Left ventricle myocardium inferior (tissue), 1 donor: Measurements from ENCODE around the gene LDB2. TPM values are rescaled to one million over a fixed set of nuclear protein-coding genes. Genes with fewer than 3 reads are reported as not detected.

Experiments
- DNase-seq: peaks from one replicate; pipeline ENCODE4 v3.0.0-alpha.2; 2020
- H3K27ac ChIP-seq: fragments of 200-600 bp; replicated peaks from 2 replicates; pipeline ENCODE4 v1.8.0; 2021
- H3K27me3 ChIP-seq: fragments of 200-600 bp; 2 replicates; pipeline ENCODE4 v1.8.0; 2021; ENCODE audit warnings: low read depth
- H3K36me3 ChIP-seq: fragments of 200-600 bp; 2 replicates; pipeline ENCODE4 v1.8.0; 2021
- H3K4me1 ChIP-seq: fragments of 200-600 bp; 2 replicates; pipeline ENCODE4 v1.8.0; 2021
- H3K4me3 ChIP-seq: fragments of 200-600 bp; 2 replicates; pipeline ENCODE4 v1.8.0; 2021; ENCODE audit warnings: mild to moderate bottlenecking, moderate library complexity
- H3K9me3 ChIP-seq: fragments of 200-600 bp; replicated peaks from 2 replicates; pipeline ENCODE4 v1.8.0; 2021
- CTCF ChIP-seq: fragments of 200-600 bp; IDR thresholded peaks from 2 replicates; pipeline ENCODE4 v1.8.0; 2021; ENCODE audit warnings: antibody characterized with exemption, mild to moderate bottlenecking, borderline replicate concordance
- intact Hi-C: fragments of 100-400 bp; cut with micrococcal nuclease; formaldehyde crosslinking; loops from one replicate; pipeline ENCODE4 v1.11.0; 2022
- total RNA-seq: library from RNA; stranded (reverse); fragmentation: NEBNext Ultra II Directional; extraction: Animal tissue kit (Norgen Biotek cat#: 25700); gene quantifications from one replicate; pipeline ENCODE4 v1.2.1, GENCODE V29; 2021
- donor health status: DM: no; HTN: yes; CAD: no; lungs with severe emphysema.

LDB2 gene
- total RNA-seq, 1 donor from 2014 or later: 29.6 TPM

GRCh38 chr4:16505267-16505666 lies 393.2 kb downstream of the LDB2 start:
- peaks cover 72% of the 10 kb centered on the region for H3K36me3 ChIP-seq
- no peak for TF ChIP-seq CTCF
- H3K4me3 ChIP-seq: no peak overlapping the region
- no peaks in the 10 kb centered on the region for H3K4me1 ChIP-seq
- H3K27me3 ChIP-seq: no peaks in the 10 kb centered on the region
- intact Hi-C loops: no loop called here
- peaks cover 26% of the 10 kb centered on the region for H3K9me3 ChIP-seq
- no peak overlapping the region for H3K27ac ChIP-seq
- DNase-seq: no peak

DNA sequence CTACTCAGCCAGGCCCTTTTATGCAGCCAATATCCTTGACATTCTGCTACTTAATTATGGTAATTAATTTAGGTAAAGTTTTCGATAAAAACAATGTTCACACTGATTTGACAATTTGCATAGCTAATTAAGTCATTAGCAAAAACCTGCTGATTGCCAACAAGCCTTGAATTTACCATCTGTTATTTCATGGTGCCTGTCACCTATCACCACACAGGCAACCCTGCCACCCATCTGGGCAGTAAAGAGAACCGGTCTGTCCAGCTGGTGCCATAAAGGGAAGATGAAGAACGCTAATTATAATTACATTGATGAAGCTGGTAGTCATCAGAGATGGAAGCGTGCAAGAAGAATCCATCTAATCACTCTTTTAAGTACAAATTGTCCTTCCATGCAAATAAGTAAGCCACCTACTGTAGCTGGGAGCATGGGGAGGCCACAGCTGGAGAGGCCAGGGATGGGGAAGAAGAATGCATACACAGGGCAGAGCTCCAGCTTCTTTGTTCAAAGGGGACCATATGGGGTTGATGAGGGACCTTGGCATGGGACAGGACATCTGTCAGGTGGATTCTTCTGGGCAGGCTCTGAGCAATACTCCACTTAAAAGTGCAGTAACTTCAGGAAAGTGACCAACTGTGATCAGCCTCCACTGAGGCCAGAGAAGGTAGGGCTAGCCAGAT lies 394.9 kb downstream of the LDB2 start:
- Histone ChIP-seq H3K4me3 (no peak overlapping the region), H3K27ac (no peak overlapping the region), H3K9me3 (peaks cover 20% of the 10 kb centered on the region), H3K4me1 (no peaks in the 10 kb centered on the region), H3K27me3 (no peaks in the 10 kb centered on the region), H3K36me3 (peaks cover 59% of the 10 kb centered on the region)
- no peak for DNase-seq
- TF ChIP-seq CTCF: no peak
- intact Hi-C loops: no loop called here

DNA sequence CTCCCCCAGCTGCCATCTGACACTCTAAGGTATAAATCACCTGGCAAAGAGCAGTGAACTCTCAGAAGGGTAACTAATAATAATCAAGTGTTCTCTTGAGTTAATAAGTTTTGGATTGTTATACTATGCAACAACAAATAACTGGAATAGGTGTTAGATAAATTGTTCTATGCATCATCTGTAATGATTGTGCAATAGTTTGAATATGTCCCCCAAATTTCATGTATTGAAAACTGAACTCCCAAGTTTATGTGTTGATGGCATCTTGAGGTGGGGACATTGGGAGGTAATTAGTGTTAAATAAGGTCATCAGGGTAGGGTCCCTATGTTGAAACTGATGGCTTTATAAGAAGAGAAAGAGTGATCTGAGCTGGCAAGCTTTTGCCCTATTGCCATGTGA lies 399.5 kb downstream of the LDB2 start:
- Histone ChIP-seq H3K36me3 (peaks cover 33% of the 10 kb centered on the region), H3K4me1 (no peaks in the 10 kb centered on the region), H3K27ac (no peak overlapping the region), H3K9me3 (peaks cover 20% of the 10 kb centered on the region), H3K4me3 (no peak overlapping the region), H3K27me3 (no peaks in the 10 kb centered on the region)
- intact Hi-C loops: no loop called here
- TF ChIP-seq CTCF: no peak
- no peak for DNase-seq

DNA sequence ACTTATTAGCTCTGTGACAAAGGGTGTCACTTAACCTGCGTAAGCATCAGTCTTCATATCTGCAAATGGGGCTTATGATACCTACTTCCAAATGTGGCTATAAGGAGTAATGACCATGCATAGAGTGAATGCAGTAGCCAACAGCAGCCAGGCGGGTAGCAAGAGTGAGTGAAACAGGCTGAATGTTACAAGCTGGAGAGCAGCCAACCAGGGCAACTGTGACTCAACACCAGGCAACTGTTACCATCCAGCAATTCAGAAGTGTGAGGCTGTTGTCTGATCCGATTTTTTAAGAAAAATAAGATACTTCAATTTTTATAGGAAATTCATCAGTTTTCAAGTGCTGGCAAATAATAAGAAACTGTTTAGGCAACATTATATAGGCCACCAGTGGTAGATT lies 401.9 kb downstream of the LDB2 start:
- peaks cover 19% of the 10 kb centered on the region for H3K9me3 ChIP-seq
- no peak overlapping the region for H3K27ac ChIP-seq
- no peak for DNase-seq
- H3K36me3 ChIP-seq: peaks cover 10% of the 10 kb centered on the region
- no peak for TF ChIP-seq CTCF
- H3K4me3 ChIP-seq: no peak overlapping the region
- no peaks in the 10 kb centered on the region for H3K27me3 ChIP-seq
- no peaks in the 10 kb centered on the region for H3K4me1 ChIP-seq
- intact Hi-C loops: no loop called here

DNA sequence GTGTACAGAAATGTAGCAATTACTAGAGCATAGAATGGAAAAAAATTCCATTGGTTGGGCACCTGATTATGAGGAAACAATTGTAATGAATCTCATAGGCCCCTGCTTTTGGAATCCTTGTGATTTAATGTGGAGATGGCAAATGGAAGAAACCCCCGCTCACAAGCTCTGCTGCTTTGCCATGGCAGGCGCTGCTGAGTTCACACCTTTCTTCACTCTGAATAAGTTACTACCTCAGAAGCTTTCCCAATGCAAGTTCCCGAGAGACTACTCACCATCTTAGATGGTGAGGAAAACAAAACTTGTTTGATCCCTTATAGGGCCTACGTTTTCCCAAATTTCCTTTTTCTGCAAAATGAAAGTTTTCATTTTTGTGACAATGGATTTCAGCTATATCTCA lies 405.6 kb downstream of the LDB2 start:
- no peaks in the 10 kb centered on the region for H3K9me3 ChIP-seq
- no peaks in the 10 kb centered on the region for H3K36me3 ChIP-seq
- TF ChIP-seq CTCF: no peak
- H3K27me3 ChIP-seq: no peaks in the 10 kb centered on the region
- intact Hi-C loops: no loop called here
- H3K4me3 ChIP-seq: no peak overlapping the region
- H3K4me1 ChIP-seq: no peaks in the 10 kb centered on the region
- no peak overlapping the region for H3K27ac ChIP-seq
- no peak for DNase-seq
